GM23338 (cell line): Measurements from ENCODE around the gene CTNNA2. TPM values are rescaled to one million over a fixed set of nuclear protein-coding genes. Genes with fewer than 3 reads are reported as not detected.

Experiments used
- ATAC-seq: fragments of 200-7000 bp; cut with Tn5 transposase; 3 replicates; pipeline ENCODE4 v1.9.1; 2020
- DNase-seq: peaks from one replicate; pipeline ENCODE4 v3.0.0-alpha.2; 2015; ENCODE audit warnings: low spot score
- H2AFZ ChIP-seq: fragments of 200-600 bp; sonication (generic); 2 replicates; pipeline ENCODE4 v1.8.0; 2016; ENCODE audit warnings: antibody characterized with exemption, mild to moderate bottlenecking, moderate library complexity
- H3F3A ChIP-seq: fragments of 200-600 bp; sonication (generic); replicated peaks from 2 replicates; pipeline ENCODE4 v1.8.0; 2017; ENCODE audit warnings: antibody characterized with exemption, mixed run types, low read depth
- H3K27ac ChIP-seq: fragments of 200-600 bp; sonication (generic); 2 replicates; pipeline ENCODE4 v1.6.1; 2016; ENCODE audit warnings: low read depth
- H3K27me3 ChIP-seq: fragments of 200-600 bp; sonication (generic); 2 replicates; pipeline ENCODE4 v1.8.0; 2016; ENCODE audit warnings: mild to moderate bottlenecking, mixed run types, moderate library complexity; ENCODE audit not compliant: insufficient read depth
- H3K36me3 ChIP-seq: fragments of 200-600 bp; sonication (generic); 2 replicates; pipeline ENCODE4 v1.8.0; 2016; ENCODE audit warnings: mild to moderate bottlenecking; ENCODE audit not compliant: insufficient read depth
- H3K4me1 ChIP-seq: fragments of 200-600 bp; sonication (generic); 2 replicates; pipeline ENCODE4 v1.8.0; 2016; ENCODE audit warnings: mild to moderate bottlenecking, moderate library complexity; ENCODE audit not compliant: insufficient read depth
- H3K4me2 ChIP-seq: fragments of 200-600 bp; sonication (generic); 2 replicates; pipeline ENCODE4 v1.7.1; 2017; ENCODE audit warnings: mixed run types
- H3K4me3 ChIP-seq: fragments of 200-600 bp; sonication (generic); 2 replicates; pipeline ENCODE4 v1.6.1; 2016; ENCODE audit warnings: mixed run types
- H3K79me2 ChIP-seq: fragments of 200-600 bp; sonication (generic); replicated peaks from 2 replicates; pipeline ENCODE4 v1.8.0; 2017; ENCODE audit warnings: mild to moderate bottlenecking; ENCODE audit not compliant: insufficient read depth
- H3K9me2 ChIP-seq: fragments of 200-600 bp; sonication (generic); 2 replicates; pipeline ENCODE4 v1.8.0; 2017; ENCODE audit not compliant: insufficient read depth
- H4K20me1 ChIP-seq: fragments of 200-600 bp; sonication (generic); replicated peaks from 2 replicates; pipeline ENCODE4 v1.8.0; 2017; ENCODE audit warnings: mild to moderate bottlenecking; ENCODE audit not compliant: insufficient read depth
- H3K27ac Mint-ChIP-seq: 2 replicates; pipeline ENCODE4 v1.8.0; 2020; ENCODE audit warnings: inconsistent platforms, mild to moderate bottlenecking, moderate library complexity, mixed read lengths
- H3K27me3 Mint-ChIP-seq: 3 replicates; pipeline ENCODE4 v1.8.0; 2022; ENCODE audit warnings: low read depth, mild to moderate bottlenecking, moderate library complexity, mixed read lengths, inconsistent platforms; ENCODE audit not compliant: insufficient read depth, poor library complexity
- H3K36me3 Mint-ChIP-seq: 3 replicates; pipeline ENCODE4 v1.8.0; 2021; ENCODE audit warnings: low read depth, mild to moderate bottlenecking, inconsistent platforms, moderate library complexity, mixed read lengths
- H3K4me1 Mint-ChIP-seq: 3 replicates; pipeline ENCODE4 v1.8.0; 2020; ENCODE audit warnings: mild to moderate bottlenecking, inconsistent platforms, mixed read lengths
- H3K4me3 Mint-ChIP-seq: 3 replicates; pipeline ENCODE4 v1.8.0; 2021; ENCODE audit warnings: moderate library complexity, mild to moderate bottlenecking, inconsistent platforms, mixed read lengths
- H3K9me3 Mint-ChIP-seq: 3 replicates; pipeline ENCODE4 v1.8.0; 2020; ENCODE audit warnings: moderate library complexity, mild to moderate bottlenecking, inconsistent platforms, mixed read lengths
- CREB1 ChIP-seq: fragments of 250-450 bp; sonication (Bioruptor Pico); IDR thresholded peaks from 2 replicates; pipeline ENCODE4 v1.5.0; 2020; ENCODE audit warnings: low read depth, mild to moderate bottlenecking, moderate library complexity
- EZH2 ChIP-seq: fragments of 200-600 bp; sonication (generic); IDR thresholded peaks from one replicate; pipeline ENCODE4 v1.8.0; 2017; ENCODE audit warnings: antibody characterized with exemption, mild to moderate bottlenecking, low read depth; ENCODE audit not compliant: unreplicated experiment
- EZH2phosphoT487 ChIP-seq: fragments of 200-600 bp; sonication (generic); IDR thresholded peaks from one replicate; pipeline ENCODE4 v1.8.1; 2018; ENCODE audit warnings: antibody characterized with exemption; ENCODE audit not compliant: unreplicated experiment
- JUNB ChIP-seq: IDR thresholded peaks from one replicate; pipeline ENCODE4 v1.6.1; 2016; ENCODE audit warnings: antibody characterized with exemption; ENCODE audit not compliant: unreplicated experiment
- POLR2AphosphoS5 ChIP-seq: IDR thresholded peaks from 2 replicates; pipeline ENCODE4 v1.6.1; 2016; ENCODE audit warnings: antibody characterized with exemption, low read depth
- STAT1 ChIP-seq: IDR thresholded peaks from one replicate; pipeline ENCODE4 v1.6.1; 2016; ENCODE audit warnings: antibody characterized with exemption; ENCODE audit not compliant: unreplicated experiment
- ZNF114 ChIP-seq: fragments of 250-450 bp; sonication (Bioruptor Pico); IDR thresholded peaks from 2 replicates; pipeline ENCODE4 v1.5.0; 2020; ENCODE audit warnings: mild to moderate bottlenecking, moderate library complexity
- ZNF331 ChIP-seq: fragments of 250-450 bp; sonication (Bioruptor Pico); IDR thresholded peaks from 2 replicates; pipeline ENCODE4 v1.5.0; 2020; ENCODE audit warnings: low read depth, mild to moderate bottlenecking, moderate library complexity
- polyA plus RNA-seq: library from polyadenylated mRNA; unstranded; fragments of >200 nt; fragmentation: Nextera tagmentation; extraction: Ambion mirVana; gene quantifications from 2 replicates; pipeline ENCODE4 v1.2.1, GENCODE V29; 2016
- total RNA-seq: library from RNA; depleted of rRNA; stranded (reverse); fragments of >200 nt; shearing (Covaris generic); gene quantifications from 2 replicates; pipeline ENCODE4 v1.2.3, GENCODE V29; 2014
- TF ChIP-seq, protein P1 (sequence below): IDR thresholded peaks from one replicate; pipeline ENCODE4 v1.6.1; 2018; ENCODE audit warnings: antibody characterized with exemption; ENCODE audit not compliant: unreplicated experiment
- TF ChIP-seq, protein P2 (sequence below): fragments of 250-450 bp; sonication (Bioruptor Pico); IDR thresholded peaks from 2 replicates; pipeline ENCODE4 v1.5.0; 2020; ENCODE audit warnings: mild to moderate bottlenecking, moderate library complexity
- TF ChIP-seq, protein P3 (sequence below): IDR thresholded peaks from 2 replicates; pipeline ENCODE4 v1.6.1; 2016; ENCODE audit warnings: antibody characterized with exemption

The CTNNA2 gene
- total and polyA plus RNA-seq, 2 experiments from 2014 or later: 6.4 to 15.6 TPM

DNA sequence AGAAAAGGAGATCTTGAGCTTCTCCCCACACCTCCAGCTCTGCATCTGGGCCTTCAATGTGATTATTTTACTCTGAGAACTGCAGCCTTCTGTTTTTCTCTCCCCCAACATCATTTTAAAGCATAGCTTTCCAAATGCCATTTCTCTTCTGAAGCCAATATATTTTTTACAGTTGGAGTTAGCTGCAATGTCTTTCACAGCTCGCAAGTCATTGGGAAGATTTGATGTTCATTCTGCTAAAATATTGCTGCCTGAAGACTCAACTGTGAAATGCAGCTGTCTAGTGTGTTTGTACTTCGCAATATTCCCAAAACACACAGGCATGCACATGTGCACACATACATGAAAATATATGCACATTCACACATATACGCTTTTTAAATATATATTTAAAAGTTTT, 496.4 kb downstream of the CTNNA2 start (continued):
- TF ChIP-seq, protein P1, sequence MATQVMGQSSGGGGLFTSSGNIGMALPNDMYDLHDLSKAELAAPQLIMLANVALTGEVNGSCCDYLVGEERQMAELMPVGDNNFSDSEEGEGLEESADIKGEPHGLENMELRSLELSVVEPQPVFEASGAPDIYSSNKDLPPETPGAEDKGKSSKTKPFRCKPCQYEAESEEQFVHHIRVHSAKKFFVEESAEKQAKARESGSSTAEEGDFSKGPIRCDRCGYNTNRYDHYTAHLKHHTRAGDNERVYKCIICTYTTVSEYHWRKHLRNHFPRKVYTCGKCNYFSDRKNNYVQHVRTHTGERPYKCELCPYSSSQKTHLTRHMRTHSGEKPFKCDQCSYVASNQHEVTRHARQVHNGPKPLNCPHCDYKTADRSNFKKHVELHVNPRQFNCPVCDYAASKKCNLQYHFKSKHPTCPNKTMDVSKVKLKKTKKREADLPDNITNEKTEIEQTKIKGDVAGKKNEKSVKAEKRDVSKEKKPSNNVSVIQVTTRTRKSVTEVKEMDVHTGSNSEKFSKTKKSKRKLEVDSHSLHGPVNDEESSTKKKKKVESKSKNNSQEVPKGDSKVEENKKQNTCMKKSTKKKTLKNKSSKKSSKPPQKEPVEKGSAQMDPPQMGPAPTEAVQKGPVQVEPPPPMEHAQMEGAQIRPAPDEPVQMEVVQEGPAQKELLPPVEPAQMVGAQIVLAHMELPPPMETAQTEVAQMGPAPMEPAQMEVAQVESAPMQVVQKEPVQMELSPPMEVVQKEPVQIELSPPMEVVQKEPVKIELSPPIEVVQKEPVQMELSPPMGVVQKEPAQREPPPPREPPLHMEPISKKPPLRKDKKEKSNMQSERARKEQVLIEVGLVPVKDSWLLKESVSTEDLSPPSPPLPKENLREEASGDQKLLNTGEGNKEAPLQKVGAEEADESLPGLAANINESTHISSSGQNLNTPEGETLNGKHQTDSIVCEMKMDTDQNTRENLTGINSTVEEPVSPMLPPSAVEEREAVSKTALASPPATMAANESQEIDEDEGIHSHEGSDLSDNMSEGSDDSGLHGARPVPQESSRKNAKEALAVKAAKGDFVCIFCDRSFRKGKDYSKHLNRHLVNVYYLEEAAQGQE: no peak

DNA sequence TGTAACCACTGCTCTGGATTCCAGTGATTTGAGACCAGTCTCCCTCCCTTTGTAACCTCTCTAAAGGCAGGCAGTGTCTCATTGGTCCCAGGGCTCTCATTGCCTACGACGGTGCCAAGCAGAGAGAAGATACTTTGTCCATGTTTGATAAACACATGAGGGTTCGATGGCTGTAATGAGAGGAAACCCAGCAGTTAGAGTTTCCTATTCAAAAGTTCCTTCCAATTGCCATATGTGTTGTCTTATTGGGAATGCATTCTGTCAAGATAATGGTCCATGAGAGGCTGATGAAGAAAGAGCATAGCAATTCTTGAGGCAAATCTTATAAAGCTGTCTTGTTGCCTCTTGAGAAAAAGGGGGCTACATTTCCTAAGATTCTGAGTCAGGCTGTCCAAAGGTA, 499.2 kb downstream of the CTNNA2 start:
- peaks cover 23% of the 10 kb centered on the region for H3K4me1 ChIP-seq
- H3K27ac ChIP-seq: no peak overlapping the region
- H2AFZ ChIP-seq: no peak overlapping the region
- Mint-ChIP-seq H3K36me3 (no peaks in the 10 kb centered on the region), H3K4me3 (no peak overlapping the region), H3K27me3 (peaks cover 22% of the 10 kb centered on the region), H3K27ac (no peak overlapping the region), H3K4me1 (peaks cover 21% of the 10 kb centered on the region), H3K9me3 (no peaks in the 10 kb centered on the region)
- no peak for DNase-seq
- no peaks in the 10 kb centered on the region for H4K20me1 ChIP-seq
- H3K9me2 ChIP-seq: peaks cover 4% of the 10 kb centered on the region; the same call in 1 of the 2 replicates
- H3K4me2 ChIP-seq: no peak overlapping the region
- peaks cover 12% of the 10 kb centered on the region for H3K27me3 ChIP-seq
- H3K4me3 ChIP-seq: no peak overlapping the region
- no peaks in the 10 kb centered on the region for H3K79me2 ChIP-seq
- ATAC-seq: no peak
- no peaks in the 10 kb centered on the region for H3F3A ChIP-seq
- H3K36me3 ChIP-seq: no peaks in the 10 kb centered on the region
- TF ChIP-seq, protein P2, sequence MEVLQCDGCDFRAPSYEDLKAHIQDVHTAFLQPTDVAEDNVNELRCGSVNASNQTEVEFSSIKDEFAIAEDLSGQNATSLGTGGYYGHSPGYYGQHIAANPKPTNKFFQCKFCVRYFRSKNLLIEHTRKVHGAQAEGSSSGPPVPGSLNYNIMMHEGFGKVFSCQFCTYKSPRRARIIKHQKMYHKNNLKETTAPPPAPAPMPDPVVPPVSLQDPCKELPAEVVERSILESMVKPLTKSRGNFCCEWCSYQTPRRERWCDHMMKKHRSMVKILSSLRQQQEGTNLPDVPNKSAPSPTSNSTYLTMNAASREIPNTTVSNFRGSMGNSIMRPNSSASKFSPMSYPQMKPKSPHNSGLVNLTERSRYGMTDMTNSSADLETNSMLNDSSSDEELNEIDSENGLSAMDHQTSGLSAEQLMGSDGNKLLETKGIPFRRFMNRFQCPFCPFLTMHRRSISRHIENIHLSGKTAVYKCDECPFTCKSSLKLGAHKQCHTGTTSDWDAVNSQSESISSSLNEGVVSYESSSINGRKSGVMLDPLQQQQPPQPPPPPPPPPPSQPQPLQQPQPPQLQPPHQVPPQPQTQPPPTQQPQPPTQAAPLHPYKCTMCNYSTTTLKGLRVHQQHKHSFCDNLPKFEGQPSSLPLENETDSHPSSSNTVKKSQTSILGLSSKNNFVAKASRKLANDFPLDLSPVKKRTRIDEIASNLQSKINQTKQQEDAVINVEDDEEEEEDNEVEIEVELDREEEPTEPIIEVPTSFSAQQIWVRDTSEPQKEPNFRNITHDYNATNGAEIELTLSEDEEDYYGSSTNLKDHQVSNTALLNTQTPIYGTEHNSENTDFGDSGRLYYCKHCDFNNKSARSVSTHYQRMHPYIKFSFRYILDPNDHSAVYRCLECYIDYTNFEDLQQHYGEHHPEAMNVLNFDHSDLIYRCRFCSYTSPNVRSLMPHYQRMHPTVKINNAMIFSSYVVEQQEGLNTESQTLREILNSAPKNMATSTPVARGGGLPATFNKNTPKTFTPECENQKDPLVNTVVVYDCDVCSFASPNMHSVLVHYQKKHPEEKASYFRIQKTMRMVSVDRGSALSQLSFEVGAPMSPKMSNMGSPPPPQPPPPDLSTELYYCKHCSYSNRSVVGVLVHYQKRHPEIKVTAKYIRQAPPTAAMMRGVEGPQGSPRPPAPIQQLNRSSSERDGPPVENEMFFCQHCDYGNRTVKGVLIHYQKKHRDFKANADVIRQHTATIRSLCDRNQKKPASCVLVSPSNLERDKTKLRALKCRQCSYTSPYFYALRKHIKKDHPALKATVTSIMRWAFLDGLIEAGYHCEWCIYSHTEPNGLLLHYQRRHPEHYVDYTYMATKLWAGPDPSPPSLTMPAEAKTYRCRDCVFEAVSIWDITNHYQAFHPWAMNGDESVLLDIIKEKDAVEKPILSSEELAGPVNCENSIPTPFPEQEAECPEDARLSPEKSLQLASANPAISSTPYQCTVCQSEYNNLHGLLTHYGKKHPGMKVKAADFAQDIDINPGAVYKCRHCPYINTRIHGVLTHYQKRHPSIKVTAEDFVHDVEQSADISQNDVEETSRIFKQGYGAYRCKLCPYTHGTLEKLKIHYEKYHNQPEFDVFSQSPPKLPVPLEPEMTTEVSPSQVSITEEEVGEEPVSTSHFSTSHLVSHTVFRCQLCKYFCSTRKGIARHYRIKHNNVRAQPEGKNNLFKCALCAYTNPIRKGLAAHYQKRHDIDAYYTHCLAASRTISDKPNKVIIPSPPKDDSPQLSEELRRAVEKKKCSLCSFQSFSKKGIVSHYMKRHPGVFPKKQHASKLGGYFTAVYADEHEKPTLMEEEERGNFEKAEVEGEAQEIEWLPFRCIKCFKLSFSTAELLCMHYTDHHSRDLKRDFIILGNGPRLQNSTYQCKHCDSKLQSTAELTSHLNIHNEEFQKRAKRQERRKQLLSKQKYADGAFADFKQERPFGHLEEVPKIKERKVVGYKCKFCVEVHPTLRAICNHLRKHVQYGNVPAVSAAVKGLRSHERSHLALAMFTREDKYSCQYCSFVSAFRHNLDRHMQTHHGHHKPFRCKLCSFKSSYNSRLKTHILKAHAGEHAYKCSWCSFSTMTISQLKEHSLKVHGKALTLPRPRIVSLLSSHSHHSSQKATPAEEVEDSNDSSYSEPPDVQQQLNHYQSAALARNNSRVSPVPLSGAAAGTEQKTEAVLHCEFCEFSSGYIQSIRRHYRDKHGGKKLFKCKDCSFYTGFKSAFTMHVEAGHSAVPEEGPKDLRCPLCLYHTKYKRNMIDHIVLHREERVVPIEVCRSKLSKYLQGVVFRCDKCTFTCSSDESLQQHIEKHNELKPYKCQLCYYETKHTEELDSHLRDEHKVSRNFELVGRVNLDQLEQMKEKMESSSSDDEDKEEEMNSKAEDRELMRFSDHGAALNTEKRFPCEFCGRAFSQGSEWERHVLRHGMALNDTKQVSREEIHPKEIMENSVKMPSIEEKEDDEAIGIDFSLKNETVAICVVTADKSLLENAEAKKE (CRISPR knock-in tag): no peak
- no peak for TF ChIP-seq POLR2AphosphoS5
- TF ChIP-seq CREB1: no peak
- no peak for TF ChIP-seq ZNF331
- TF ChIP-seq, protein P1: no peak
- TF ChIP-seq, protein P3, sequence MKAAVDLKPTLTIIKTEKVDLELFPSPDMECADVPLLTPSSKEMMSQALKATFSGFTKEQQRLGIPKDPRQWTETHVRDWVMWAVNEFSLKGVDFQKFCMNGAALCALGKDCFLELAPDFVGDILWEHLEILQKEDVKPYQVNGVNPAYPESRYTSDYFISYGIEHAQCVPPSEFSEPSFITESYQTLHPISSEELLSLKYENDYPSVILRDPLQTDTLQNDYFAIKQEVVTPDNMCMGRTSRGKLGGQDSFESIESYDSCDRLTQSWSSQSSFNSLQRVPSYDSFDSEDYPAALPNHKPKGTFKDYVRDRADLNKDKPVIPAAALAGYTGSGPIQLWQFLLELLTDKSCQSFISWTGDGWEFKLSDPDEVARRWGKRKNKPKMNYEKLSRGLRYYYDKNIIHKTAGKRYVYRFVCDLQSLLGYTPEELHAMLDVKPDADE: no peak
- no peak for TF ChIP-seq STAT1
- TF ChIP-seq ZNF114 (CRISPR knock-in tag): no peak
- no peak for TF ChIP-seq JUNB
- TF ChIP-seq EZH2phosphoT487: no peak
- no peak for TF ChIP-seq EZH2
